OCI-LY7 (cell line): ENCODE results near the gene NOTO. TPM values are rescaled to one million over a fixed set of nuclear protein-coding genes. Genes with fewer than 3 reads are reported as not detected.

Source experiments
- BruUV-seq: library from RNA; stranded (reverse); fragments of 400-500 nt; replicated peaks from 2 replicates; lab custom pipeline; 2021; lab: Mats Ljungman, UMichigan
- CTCF ChIA-PET: fragments of 300-600 bp; sonication (Branson Sonifier 250); formaldehyde crosslinking; loops from one replicate; lab custom pipeline; 2022; ENCODE audit warnings: antibody characterized with exemption; ENCODE audit not compliant: unreplicated experiment; lab: Charles Lee
- POLR2A ChIA-PET: fragments of 300-600 bp; sonication (Branson Sonifier 250); formaldehyde crosslinking; loops from one replicate; lab custom pipeline; 2022; ENCODE audit warnings: antibody characterized with exemption; lab: Charles Lee
- DNase-seq: peaks from one replicate; pipeline ENCODE4 v3.0.0-alpha.2; 2015; ENCODE audit warnings: low spot score
- H2AFZ ChIP-seq: fragments of 200-600 bp; sonication (generic), shearing (Covaris generic); 2 replicates; pipeline ENCODE4 v1.6.1; 2014; ENCODE audit warnings: mild to moderate bottlenecking, antibody characterized with exemption, low read length, moderate library complexity
- H3K27ac ChIP-seq: fragments of 200-600 bp; sonication (generic); 2 replicates; pipeline ENCODE4 v1.5.1; 2014; ENCODE audit warnings: mixed run types, low read depth, mild to moderate bottlenecking, moderate library complexity, low read length, inconsistent platforms; ENCODE audit not compliant: poor library complexity, severe bottlenecking
- H3K36me3 ChIP-seq: fragments of 200-600 bp; sonication (generic); 2 replicates; pipeline ENCODE4 v1.6.1; 2014; ENCODE audit warnings: mild to moderate bottlenecking, antibody characterized with exemption, low read length, moderate library complexity, mixed read lengths; ENCODE audit not compliant: insufficient read depth
- H3K4me1 ChIP-seq: fragments of 200-600 bp; sonication (generic); 2 replicates; pipeline ENCODE4 v1.5.1; 2014; ENCODE audit warnings: mild to moderate bottlenecking, low read length; ENCODE audit not compliant: insufficient read depth, poor library complexity, severe bottlenecking
- H3K4me2 ChIP-seq: fragments of 200-600 bp; sonication (generic); 2 replicates; pipeline ENCODE4 v1.6.1; 2014; ENCODE audit warnings: mild to moderate bottlenecking, low read length
- H3K4me3 ChIP-seq: fragments of 200-600 bp; sonication (generic); 2 replicates; pipeline ENCODE4 v1.5.1; 2014; ENCODE audit warnings: mild to moderate bottlenecking, low read depth, low read length; ENCODE audit not compliant: poor library complexity, severe bottlenecking
- H3K79me2 ChIP-seq: fragments of 200-600 bp; sonication (generic); 2 replicates; pipeline ENCODE4 v1.6.1; 2016; ENCODE audit warnings: low read depth, mild to moderate bottlenecking, low read length, moderate library complexity, mixed read lengths; ENCODE audit not compliant: insufficient read depth
- H3K9me2 ChIP-seq: fragments of 200-600 bp; sonication (generic); 2 replicates; pipeline ENCODE4 v1.6.1; 2016; ENCODE audit warnings: mild to moderate bottlenecking, low read length, mixed read lengths; ENCODE audit not compliant: insufficient read depth
- H3K9me3 ChIP-seq: fragments of 200-600 bp; sonication (generic); 2 replicates; pipeline ENCODE4 v1.6.1; 2014; ENCODE audit warnings: mild to moderate bottlenecking, mixed run types, low read length, mixed read lengths
- H4K20me1 ChIP-seq: fragments of 200-600 bp; sonication (generic); 2 replicates; pipeline ENCODE4 v1.6.1; 2014; ENCODE audit warnings: mild to moderate bottlenecking, antibody characterized with exemption, low read length, moderate library complexity, mixed read lengths; ENCODE audit not compliant: insufficient read depth
- EZH2phosphoT487 ChIP-seq: fragments of 200-600 bp; sonication (generic); IDR thresholded peaks from 2 replicates; pipeline ENCODE4 v1.6.1; 2018; ENCODE audit warnings: low read depth, borderline replicate concordance, mild to moderate bottlenecking, mixed run types, antibody characterized with exemption, low read length, moderate library complexity, mixed read lengths
- intact Hi-C: fragments of 100-400 bp; cut with micrococcal nuclease; formaldehyde crosslinking; loops from one replicate; pipeline ENCODE4 v1.10.0; 2022; ENCODE audit not compliant: unreplicated experiment
- total RNA-seq, 2 experiments: library from RNA; depleted of rRNA in 1 of 2; stranded (reverse); fragments of >200 nt in 1 of 2; shearing (Covaris generic) in 1 of 2; gene quantifications; 2 replicates each; pipeline ENCODE4 v1.2.3, GENCODE V29; 2014 to 2022
- TF ChIP-seq, protein P1 (sequence below): fragments of 200-600 bp; sonication (generic); conservative IDR thresholded peaks from 2 replicates; pipeline ENCODE4 v1.5.1; 2014; ENCODE audit warnings: mild to moderate bottlenecking, antibody characterized with exemption, low read length, moderate library complexity, mixed read lengths

NOTO gene
- total RNA-seq, 2 experiments from 2014 or later: not detected

- Histone ChIP-seq H3K9me3 (no peaks in the 10 kb centered on the region), H3K4me1 (peaks cover 16% of the 10 kb centered on the region), H3K9me2 (no peaks in the 10 kb centered on the region), H3K4me2 (no peak overlapping the region), H2AFZ (no peak overlapping the region), H4K20me1 (no peaks in the 10 kb centered on the region), H3K36me3 (no peaks in the 10 kb centered on the region), H3K27ac (no peak overlapping the region), H3K79me2 (peaks cover 8% of the 10 kb centered on the region; the same call in 1 of the 2 replicates), H3K4me3 (no peak overlapping the region)
- no TSS peak for BruUV-seq
- intact Hi-C loops: no loop called here
- TF ChIP-seq, protein P1, sequence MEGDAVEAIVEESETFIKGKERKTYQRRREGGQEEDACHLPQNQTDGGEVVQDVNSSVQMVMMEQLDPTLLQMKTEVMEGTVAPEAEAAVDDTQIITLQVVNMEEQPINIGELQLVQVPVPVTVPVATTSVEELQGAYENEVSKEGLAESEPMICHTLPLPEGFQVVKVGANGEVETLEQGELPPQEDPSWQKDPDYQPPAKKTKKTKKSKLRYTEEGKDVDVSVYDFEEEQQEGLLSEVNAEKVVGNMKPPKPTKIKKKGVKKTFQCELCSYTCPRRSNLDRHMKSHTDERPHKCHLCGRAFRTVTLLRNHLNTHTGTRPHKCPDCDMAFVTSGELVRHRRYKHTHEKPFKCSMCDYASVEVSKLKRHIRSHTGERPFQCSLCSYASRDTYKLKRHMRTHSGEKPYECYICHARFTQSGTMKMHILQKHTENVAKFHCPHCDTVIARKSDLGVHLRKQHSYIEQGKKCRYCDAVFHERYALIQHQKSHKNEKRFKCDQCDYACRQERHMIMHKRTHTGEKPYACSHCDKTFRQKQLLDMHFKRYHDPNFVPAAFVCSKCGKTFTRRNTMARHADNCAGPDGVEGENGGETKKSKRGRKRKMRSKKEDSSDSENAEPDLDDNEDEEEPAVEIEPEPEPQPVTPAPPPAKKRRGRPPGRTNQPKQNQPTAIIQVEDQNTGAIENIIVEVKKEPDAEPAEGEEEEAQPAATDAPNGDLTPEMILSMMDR: no peak
- no peak for TF ChIP-seq EZH2phosphoT487
- no peak for DNase-seq
- ChIA-PET POLR2A (interaction anchor here (0.6 to 1.3 kb wide), 3 partner anchors 24 to 364 kb away, joined by 3 to 6 read pairs (median 4); partner anchors contain the start of gene CCT7), CTCF (no interaction called here)
Measured at GRCh38 chr2:73210019-73210418, 7.6 kb downstream of the NOTO start.

- Histone ChIP-seq H3K79me2 (peaks cover 14% of the 10 kb centered on the region), H3K9me3 (no peaks in the 10 kb centered on the region), H3K4me1 (peaks cover 22% of the 10 kb centered on the region), H3K27ac (no peak overlapping the region), H3K36me3 (no peaks in the 10 kb centered on the region), H3K9me2 (no peaks in the 10 kb centered on the region), H4K20me1 (no peaks in the 10 kb centered on the region), H3K4me2 (no peak overlapping the region), H3K4me3 (no peak overlapping the region), H2AFZ (no peak overlapping the region)
- no TSS peak for BruUV-seq
- intact Hi-C loops: no loop called here
- CTCF ChIA-PET: no interaction called here
- TF ChIP-seq, protein P1: no peak
- no peak for TF ChIP-seq EZH2phosphoT487
- DNase-seq: no peak
- POLR2A ChIA-PET: interaction anchor here (0.6 to 0.9 kb wide), 3 partner anchors 23 to 363 kb away, joined by 3 to 6 read pairs (median 3); partner anchors contain the start of gene CCT7
Measured at GRCh38 chr2:73210696-73211095, 8.3 kb downstream of the NOTO start.

- no peaks in the 10 kb centered on the region for H3K36me3 ChIP-seq
- 0 out of 2 replicates have a peak overlapping the region, but pooled peaks have one; percentile 3 for H3K4me2 ChIP-seq
- TF ChIP-seq, protein P1: no peak
- TF ChIP-seq EZH2phosphoT487: no peak
- peak overlapping the region; percentile 69; the same call in 1 of the 2 replicates for H2AFZ ChIP-seq
- H3K9me2 ChIP-seq: no peaks in the 10 kb centered on the region
- H3K27ac ChIP-seq: no peak overlapping the region
- DNase-seq: no peak
- BruUV-seq: no TSS peak
- POLR2A ChIA-PET: interaction anchor here (0.6 to 1.6 kb wide), 8 partner anchors 9 to 92 kb away, joined by 3 to 4 read pairs (median 3); partner anchors contain the start of genes CCT7 and PRADC1
- H3K79me2 ChIP-seq: peaks cover 25% of the 10 kb centered on the region
- no peaks in the 10 kb centered on the region for H4K20me1 ChIP-seq
- CTCF ChIA-PET: interaction anchor here (0.6 to 1.3 kb wide), 4 partner anchors 14 to 128 kb away, joined by 3 to 6 read pairs (median 4); partner anchors contain the start of gene PRADC1
- no peaks in the 10 kb centered on the region for H3K9me3 ChIP-seq
- no peak overlapping the region for H3K4me3 ChIP-seq
- intact Hi-C loops: loop anchor here (1.0 to 2.0 kb wide), 3 partner anchors 35 to 127 kb away; no protein-coding TSS in a partner anchor
- H3K4me1 ChIP-seq: peaks cover 25% of the 10 kb centered on the region
Measured at GRCh38 chr2:73212098-73212447, 9.7 kb downstream of the NOTO start.
